ENCODE measurements around the gene DOCK2.

DOCK2 gene

GRCh38 chr5:169798438-169798837 lies 161.4 kb downstream of the DOCK2 start:
- TF ChIP-seq, protein P1, sequence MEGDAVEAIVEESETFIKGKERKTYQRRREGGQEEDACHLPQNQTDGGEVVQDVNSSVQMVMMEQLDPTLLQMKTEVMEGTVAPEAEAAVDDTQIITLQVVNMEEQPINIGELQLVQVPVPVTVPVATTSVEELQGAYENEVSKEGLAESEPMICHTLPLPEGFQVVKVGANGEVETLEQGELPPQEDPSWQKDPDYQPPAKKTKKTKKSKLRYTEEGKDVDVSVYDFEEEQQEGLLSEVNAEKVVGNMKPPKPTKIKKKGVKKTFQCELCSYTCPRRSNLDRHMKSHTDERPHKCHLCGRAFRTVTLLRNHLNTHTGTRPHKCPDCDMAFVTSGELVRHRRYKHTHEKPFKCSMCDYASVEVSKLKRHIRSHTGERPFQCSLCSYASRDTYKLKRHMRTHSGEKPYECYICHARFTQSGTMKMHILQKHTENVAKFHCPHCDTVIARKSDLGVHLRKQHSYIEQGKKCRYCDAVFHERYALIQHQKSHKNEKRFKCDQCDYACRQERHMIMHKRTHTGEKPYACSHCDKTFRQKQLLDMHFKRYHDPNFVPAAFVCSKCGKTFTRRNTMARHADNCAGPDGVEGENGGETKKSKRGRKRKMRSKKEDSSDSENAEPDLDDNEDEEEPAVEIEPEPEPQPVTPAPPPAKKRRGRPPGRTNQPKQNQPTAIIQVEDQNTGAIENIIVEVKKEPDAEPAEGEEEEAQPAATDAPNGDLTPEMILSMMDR (IDR thresholded peaks at IDR 0.05; ENCODE audit: control extremely low read depth, extremely low read depth, low read depth, missing control alignments): no peak
- ChIA-PET CTCF (interaction anchor here (1.1 to 1.7 kb wide), 7 partner anchors 16 to 182 kb away, joined by 3 to 7 read pairs (median 4); no protein-coding TSS in a partner anchor), POLR2A (no interaction called here)
- no peak for DNase-seq (ENCODE audit: extremely low spot score)

- TF ChIP-seq, protein P1 (IDR thresholded peaks at IDR 0.05; ENCODE audit: control extremely low read depth, extremely low read depth, low read depth, missing control alignments): no peak
- ChIA-PET CTCF (interaction anchor here (1.1 to 1.7 kb wide), 5 partner anchors 19 to 182 kb away, joined by 3 to 7 read pairs (median 3); no protein-coding TSS in a partner anchor), POLR2A (no interaction called here)
- no peak for DNase-seq (ENCODE audit: extremely low spot score)
Measured at GRCh38 chr5:169798906-169799660, 162.0 kb downstream of the DOCK2 start.

DNA sequence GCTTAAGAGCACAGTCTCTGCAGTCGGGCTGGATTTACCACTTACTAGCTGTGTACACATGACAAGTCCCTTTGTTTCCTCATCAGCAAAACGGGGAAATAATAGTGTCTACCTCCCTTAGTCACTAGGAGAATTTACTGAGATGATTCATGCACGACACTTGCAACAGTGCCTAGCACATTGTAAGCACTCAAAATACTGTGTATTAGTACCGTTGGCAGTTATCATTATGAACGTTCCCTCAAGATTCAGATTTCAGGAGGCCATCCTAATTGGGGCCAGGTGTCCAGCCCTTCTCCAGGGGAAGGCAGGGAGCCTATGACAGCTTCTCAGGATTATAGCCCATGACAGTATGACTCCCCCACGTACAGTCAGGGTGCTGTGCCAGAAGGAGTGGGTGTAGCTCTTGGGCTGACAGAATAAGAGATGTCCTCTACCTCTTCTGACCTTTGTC lies 164.3 kb downstream of the DOCK2 start:
- no peak for DNase-seq (ENCODE audit: extremely low spot score)
- TF ChIP-seq, protein P1 (IDR thresholded peaks at IDR 0.05; ENCODE audit: control extremely low read depth, extremely low read depth, low read depth, missing control alignments): no peak
- ChIA-PET POLR2A (no interaction called here), CTCF (interaction anchor here (1.2 kb wide), 2 partner anchors 8 to 9 kb away, joined by 4 read pairs; no protein-coding TSS in a partner anchor)

DNA sequence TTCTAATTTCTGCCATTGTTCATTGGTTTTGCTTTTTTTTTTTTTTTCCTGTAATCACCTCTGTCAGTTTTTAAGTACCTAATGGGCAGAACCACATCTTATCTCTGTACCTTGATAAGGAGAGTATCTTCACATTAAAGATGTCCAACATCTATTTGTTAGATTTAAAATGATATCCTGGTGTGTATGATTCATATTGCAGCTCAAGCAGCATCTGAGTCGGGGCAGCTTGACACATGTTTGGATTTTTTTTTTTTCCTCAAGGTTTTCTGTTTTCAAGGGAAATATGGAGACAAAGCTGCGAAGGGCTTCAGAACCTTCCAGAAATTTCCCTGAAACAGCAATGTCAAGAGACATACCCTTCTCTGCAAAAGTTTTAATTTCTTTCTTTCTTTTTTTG lies 164.7 kb downstream of the DOCK2 start:
- TF ChIP-seq, protein P1 (IDR thresholded peaks at IDR 0.05; ENCODE audit: control extremely low read depth, extremely low read depth, low read depth, missing control alignments): no peak
- ChIA-PET CTCF (interaction anchor here (1.2 kb wide), 2 partner anchors 9 kb away, joined by 4 read pairs; no protein-coding TSS in a partner anchor), POLR2A (no interaction called here)
- no peak for DNase-seq (ENCODE audit: extremely low spot score)

DNA sequence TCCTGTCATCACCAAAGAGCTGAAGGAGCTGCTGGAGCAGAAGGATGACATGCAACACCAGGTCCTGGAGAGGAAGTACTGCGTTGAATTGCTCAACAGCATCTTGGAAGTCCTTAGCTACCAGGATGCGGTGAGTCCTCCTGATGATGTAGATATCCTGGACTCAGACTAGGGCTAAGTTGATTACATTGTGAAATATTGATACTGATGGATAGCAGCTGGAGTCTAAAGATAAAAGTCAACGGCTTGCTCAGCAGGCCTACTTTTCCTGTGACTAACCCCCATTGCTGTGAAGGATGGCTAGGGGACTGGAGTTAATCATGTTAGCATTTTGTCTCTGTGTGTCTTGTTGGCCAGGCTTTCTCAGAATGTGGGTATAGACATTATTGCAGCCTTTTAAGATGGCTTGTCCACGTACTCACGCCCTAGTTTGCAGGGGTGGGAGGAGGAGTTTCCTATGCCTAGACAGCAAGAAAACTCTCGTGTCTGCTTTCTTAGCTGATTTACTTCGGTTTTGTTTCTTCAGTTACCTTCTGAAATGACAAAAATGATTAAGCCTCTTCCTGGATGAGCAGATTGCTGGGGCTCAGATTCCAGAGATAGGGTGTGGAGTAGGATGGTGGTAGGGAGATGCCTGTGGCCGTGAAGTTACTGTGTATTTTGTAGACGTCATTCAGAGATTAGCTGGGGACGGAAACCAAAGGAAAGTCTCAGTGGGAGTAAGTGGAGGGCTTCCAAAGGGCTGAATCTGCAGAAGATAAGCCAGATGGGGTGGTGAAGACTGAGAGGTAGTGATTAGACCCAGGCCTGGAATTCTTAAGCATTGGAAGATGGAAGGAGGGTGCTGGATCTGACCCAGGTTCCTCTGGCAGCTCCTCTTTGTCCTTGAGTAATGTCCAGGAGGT lies 166.3 kb downstream of the DOCK2 start:
- DNase-seq (ENCODE audit: extremely low spot score): no peak
- TF ChIP-seq, protein P1 (IDR thresholded peaks at IDR 0.05; ENCODE audit: control extremely low read depth, extremely low read depth, low read depth, missing control alignments): no peak
- CTCF ChIA-PET: interaction anchor here (0.8 to 1.9 kb wide), 3 partner anchors 11 to 222 kb away, joined by 3 to 11 read pairs (median 3); no protein-coding TSS in a partner anchor
- POLR2A ChIA-PET: interaction anchor here (0.6 kb wide), 1 partner anchor 111 kb away, joined by 3 read pairs; no protein-coding TSS in a partner anchor

DNA sequence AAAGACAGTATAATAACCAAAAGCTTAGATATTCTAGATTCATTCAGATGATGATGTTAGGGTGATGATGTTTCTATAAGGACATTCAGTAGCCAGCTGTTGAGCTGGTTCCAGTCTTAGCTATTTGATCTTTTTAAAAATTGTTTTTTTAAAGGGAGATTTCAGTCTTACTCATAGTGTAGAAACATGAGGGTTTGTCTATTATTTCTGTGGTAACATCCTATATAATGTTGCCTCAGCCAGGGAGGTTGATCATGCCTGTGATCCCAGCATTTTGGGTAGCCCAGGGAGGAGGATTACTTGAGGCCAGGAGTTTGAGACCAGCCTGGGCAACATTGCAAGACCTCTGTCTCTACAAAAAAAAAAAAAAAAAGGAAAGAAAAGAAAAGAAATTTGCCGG lies 167.8 kb downstream of the DOCK2 start:
- TF ChIP-seq, protein P1 (IDR thresholded peaks at IDR 0.05; ENCODE audit: control extremely low read depth, extremely low read depth, low read depth, missing control alignments): no peak
- no peak for DNase-seq (ENCODE audit: extremely low spot score)
- ChIA-PET POLR2A (interaction anchor here (0.6 to 0.7 kb wide), 3 partner anchors 84 to 1582 kb away, joined by 3 to 6 read pairs (median 5); no protein-coding TSS in a partner anchor), CTCF (interaction anchor here (1.0 to 1.9 kb wide), 8 partner anchors 13 to 224 kb away, joined by 3 to 11 read pairs (median 4); partner anchors contain the start of gene INSYN2B)

Measured in GM10248 (cell line).